Stomach (tissue), 4 donors: ENCODE measurements around the gene RASIP1.

Experiments
- POLR2A ChIP-seq, 4 donors: fragments of 450-650 bp; IDR thresholded peaks; one replicate each; pipeline ENCODE4 v1.6.1; 2016; ENCODE audit warnings: antibody characterized with exemption in 4 of 4, control low read depth in 2 of 4, mild to moderate bottlenecking in 1 of 4, moderate library complexity in 1 of 4
- POLR2AphosphoS5 ChIP-seq, 3 donors: sonication (generic); formaldehyde crosslinking; IDR thresholded peaks; one replicate each; pipeline ENCODE4 v1.6.1; 2016; ENCODE audit warnings: antibody characterized with exemption in 3 of 3

DNA sequence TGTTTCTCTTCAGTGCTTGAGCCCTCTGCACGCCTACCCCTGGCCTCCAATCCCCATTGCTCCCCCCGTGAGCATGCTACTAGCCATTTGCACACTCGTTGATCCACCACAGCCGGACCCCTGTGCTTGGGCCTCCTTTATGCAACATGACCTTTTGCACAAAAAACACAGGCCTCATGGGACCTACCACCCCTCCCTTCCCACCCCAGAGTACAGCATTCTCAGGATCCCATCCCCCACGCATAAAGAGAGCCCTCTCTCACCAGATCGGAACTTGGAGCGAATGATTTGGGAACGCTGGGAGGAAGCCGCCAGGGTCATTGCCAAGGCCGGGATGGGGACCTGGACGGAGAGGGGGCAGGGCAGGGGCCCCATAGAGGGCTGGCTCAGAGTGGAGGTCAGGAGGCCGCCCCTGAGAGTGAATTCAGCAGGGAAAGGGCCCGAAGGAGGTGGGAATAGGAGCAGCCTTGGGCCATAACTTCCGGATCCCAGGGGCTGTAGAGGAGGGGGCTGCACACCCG lies 21.6 kb downstream of the RASIP1 start:
- no peak for TF ChIP-seq POLR2AphosphoS5 (IDR thresholded peaks at IDR 0.05)
- no peak for TF ChIP-seq POLR2A (IDR thresholded peaks at IDR 0.05)
